GM19463 (cell line): Measurements from ENCODE around the gene FOXS1.
"Not testable (repeated sequence)": the region's sequence is repeated elsewhere in the genome, so short reads cannot be mapped to it uniquely, and the experiment has no call there.

Source experiments
- ATAC-seq: cut with Tn5 transposase; IDR thresholded peaks from one replicate; pipeline ENCODE4 v1.9.1; 2021; ENCODE audit warnings: mild to moderate bottlenecking, moderate library complexity; ENCODE audit not compliant: unreplicated experiment

FOXS1 gene

DNA sequence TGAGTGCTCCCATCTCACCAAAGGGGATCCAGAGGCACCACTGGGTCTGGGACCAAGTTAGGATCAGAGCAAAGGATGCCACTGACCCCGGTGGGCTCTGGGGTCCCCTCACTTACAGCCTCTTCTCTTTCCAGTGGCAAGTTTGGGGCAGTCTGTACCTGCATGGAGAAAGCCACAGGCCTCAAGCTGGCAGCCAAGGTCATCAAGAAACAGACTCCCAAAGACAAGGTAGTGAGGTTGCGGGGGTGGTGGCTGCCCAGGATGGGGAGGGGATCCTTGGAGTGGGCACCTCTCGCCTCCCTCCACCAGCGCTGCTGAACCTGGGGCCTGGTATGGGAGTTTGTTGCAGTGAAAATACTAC lies 21.3 kb downstream of the FOXS1 start:
- ATAC-seq: no peak

DNA sequence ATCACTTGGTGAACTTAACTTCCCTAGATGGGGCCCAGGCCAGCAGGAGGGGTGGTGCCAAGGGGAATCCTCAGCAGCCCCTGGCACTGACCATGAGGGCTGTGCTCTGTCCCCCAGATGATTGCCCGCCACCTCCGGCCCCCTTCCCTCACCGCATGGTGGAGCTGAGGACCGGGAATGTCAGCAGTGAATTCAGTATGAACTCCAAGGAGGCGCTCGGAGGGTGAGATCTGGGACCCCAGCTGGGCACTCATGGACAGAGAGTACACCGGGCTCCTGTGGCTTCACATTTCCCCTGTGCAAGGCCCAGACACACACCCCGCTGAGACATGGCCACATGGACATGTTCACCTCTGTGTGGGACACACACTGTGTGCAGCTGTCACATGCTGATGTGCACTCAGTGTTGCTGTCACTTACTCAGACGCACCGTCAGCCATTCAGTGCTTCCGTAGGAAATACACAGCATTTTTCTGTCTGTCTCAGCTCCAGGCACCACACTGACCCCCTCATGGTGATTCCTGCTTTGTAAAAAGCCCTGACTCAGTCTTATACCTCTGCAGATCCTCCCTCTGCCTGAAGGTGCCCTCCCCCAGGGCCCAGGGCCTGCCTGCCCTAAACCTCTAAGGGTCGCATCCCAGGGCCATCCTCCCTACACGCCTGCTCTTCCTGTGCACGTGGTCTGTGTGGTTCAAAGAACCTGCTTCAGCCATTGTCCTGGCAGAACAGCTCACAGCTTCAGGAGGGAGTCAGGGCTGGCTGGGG lies 21.9 kb downstream of the FOXS1 start:
- no peak for ATAC-seq

DNA sequence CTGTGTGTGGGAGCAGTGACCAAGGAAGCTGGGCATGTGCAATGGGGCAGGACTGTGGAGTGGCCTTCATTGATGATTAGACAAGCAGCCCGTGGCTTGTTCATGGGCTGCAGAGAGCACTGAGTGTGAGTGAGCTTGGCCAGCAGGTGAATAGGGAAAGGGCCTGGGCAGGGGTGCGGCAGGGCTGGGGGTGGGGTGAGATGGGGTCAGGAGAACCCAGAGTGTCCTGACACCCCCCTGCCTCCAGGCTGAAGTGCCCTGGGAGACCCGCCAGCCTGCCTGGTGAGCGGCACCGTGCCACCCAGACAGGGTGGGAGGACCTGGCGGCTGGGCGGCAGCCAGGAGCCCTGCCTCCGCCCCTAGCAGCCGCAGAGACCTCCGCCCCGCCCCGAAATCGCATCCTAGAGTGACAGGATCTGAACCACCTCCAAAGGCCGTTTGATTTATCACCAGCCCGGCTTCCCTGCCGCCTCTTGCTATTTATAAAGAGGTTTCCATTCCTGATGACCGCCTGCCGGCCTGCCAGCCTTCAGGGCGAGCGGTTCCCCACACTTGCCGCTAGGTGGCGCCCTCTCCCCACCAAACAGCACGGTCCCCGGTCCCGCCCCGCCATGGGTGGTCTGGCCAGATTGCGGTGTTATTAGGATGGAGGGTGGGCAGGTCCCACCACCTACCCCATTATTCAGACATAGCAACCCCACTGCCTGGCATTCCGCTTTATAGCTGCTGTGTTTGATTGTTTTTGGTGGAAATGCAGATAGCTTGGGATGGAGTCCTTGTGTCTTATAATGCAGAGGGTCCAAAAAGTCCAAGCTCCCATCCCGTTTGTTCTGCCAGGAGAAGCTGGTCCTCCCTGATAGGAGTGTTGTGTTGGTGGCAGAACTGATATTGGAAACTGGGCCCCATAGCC lies 22.7 kb downstream of the FOXS1 start:
- ATAC-seq: peak; percentile 65

DNA sequence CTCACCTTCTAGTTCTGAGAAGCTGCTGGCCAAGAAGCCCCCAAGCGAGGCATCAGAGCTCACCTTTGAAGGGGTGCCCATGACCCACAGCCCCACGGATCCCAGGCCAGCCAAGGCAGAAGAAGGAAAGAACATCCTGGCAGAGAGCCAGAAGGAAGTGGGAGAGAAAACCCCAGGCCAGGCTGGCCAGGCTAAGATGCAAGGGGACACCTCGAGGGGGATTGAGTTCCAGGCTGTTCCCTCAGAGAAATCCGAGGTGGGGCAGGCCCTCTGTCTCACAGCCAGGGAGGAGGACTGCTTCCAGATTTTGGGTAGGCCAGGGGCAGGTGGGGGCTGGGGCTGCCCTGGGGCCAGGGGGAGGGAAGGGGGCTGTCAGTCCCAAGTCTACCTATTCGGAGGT lies 24.0 kb downstream of the FOXS1 start:
- no peak for ATAC-seq

DNA sequence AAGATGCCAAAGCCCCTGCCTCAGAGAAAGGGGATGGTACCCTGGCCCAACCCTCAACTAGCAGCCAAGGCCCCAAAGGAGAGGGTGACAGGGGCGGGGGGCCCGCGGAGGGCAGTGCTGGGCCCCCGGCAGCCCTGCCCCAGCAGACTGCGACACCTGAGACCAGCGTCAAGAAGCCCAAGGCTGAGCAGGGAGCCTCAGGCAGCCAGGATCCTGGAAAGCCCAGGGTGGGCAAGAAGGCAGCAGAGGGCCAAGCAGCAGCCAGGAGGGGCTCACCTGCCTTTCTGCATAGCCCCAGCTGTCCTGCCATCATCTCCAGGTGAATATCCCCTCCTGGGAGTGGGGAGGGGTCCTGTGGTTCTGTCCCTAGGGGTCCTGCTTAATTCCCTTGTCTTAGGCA lies 25.2 kb downstream of the FOXS1 start:
- ATAC-seq: no peak

DNA sequence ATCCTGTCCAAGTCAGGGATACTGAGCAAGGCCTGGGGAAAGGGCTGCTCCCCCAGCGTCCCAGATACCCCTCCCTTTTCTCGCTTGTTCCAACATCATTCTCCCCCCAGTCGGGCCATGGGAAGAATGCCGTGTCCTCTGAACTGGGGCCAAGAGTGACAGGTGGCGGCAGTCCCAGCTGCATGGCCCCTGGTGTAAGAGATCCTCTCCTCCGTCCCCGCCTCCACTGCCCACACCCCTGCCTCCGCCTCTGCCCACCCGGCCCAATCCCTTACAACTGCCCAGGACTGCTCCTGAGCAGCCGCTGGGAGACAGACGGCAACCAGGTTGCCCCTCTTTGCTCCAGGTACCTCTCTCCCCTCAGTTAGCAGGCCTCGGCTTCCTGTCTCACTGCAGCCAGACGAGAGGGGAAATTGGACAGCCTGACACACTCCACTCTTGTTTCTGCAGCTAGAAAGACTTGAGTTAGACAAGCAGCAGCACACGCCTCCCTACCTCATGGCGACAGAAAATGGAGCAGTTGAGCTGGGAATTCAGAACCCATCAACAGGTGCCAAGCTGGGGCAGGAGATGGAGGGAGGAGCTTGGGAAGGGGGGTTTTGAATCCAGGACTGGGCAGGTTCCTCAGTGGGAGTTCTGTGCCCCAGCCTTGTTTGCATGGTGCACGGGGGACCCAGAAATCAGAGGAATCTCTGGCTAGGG lies 26.2 kb downstream of the FOXS1 start, which contains the start of gene MYLK2:
Gene MYLK2 (plus strand): TSS at position 274 of the 702 bp plus-strand sequence. CDS start 225 bp downstream, at position 499.
- ATAC-seq: no peak

DNA sequence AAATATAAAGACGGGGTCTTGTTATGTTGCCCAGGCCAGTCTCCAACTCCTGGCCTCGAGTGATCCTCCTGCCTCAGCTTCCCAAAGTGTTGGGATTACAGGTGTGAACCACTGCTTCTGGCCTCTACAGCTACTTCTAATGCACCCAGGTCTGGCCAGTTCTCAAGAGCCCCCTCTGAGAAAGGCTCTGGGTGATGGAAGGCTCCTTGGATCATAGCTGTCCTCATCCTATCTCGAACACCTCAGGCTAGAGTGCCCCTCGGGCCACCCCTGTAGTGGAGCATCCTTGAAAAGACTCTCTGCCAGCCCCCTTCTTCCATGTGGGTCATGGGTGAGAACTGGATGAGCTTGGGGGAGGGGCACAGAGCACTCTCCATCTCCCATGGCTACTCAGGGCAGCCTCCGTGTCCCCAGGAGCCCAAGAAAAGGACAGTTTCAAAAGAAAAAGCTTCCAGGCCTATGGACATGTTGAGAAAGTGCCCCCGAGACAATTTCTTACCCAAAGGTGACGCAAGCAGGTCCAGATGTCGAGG lies 27.0 kb downstream of the FOXS1 start:
- ATAC-seq: no peak

DNA sequence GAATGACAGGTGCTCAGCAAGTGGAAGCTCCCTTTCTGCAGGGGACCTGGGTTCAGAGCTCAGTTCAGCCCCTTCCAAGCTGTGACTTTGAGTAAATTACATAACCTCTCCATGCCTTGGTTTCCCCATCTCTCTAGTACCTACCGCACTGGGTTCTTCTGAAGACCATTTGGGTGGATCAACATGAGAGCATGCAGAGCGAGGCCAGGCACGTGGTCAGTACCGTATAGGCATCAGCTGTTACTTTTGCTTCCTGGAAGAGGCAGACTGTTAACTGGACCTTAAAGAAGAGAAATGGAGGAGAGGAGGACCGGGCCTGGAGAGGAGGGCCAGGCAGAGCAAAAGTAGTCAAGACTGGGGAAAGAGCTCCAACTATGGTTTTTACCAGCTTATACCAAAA lies 27.9 kb downstream of the FOXS1 start:
- no peak for ATAC-seq

DNA sequence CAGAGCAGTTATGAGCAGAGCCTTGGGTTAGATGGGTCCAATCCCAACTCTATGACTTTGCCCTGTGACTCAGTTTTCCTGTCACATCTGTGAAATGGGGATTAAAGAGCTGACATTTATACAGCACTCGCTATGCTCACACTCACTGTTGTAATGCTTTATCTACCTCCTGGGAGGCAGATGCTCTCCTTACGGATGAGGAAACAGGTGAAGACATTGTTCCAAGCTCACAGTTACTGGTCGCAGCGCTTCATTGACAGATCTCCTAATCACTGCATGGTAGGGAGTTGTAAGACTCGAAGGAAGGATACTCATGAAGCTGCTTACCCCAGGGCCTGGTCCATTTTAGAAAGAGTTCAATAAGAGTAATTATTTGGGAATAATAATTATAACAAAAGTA lies 29.2 kb downstream of the FOXS1 start:
- ATAC-seq: no peak

DNA sequence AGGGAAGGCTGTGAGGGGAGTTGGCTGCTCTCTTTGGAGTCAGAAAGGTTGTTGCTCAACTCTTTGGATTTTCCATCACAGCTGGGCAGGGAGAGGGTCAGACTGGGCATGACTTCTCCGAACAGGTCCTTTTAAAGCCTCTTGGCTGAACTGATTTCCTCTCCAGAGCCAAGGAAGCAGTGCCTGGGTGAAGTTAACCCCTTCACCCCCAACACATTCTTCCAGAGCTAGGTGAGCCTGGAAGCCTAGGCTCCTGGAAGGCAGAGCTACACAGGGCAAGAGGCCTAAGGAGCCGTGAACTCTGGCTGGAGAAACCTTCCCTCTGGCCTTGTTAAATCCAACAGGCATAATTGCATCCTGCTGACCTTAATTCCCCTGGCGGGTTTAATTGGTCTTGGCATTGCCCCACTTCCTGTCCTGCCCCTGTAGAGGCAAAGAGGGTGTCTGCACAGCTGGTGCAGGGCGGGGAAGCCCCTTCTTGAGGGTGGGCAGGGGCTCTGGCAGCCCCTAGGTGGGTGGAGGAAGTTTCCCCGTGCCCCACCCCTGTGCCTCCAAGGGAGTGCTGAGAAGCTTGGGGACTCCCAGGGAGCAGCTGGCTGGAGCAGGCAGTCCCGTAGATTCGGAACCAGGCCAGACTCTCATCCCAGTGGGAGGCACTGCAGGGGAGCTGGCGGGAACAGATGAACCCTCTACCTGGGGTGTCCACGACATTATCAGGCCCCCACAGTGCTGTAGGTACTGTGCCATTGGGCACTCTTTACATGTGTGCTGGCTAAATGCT lies 29.8 kb downstream of the FOXS1 start:
- ATAC-seq: no peak

DNA sequence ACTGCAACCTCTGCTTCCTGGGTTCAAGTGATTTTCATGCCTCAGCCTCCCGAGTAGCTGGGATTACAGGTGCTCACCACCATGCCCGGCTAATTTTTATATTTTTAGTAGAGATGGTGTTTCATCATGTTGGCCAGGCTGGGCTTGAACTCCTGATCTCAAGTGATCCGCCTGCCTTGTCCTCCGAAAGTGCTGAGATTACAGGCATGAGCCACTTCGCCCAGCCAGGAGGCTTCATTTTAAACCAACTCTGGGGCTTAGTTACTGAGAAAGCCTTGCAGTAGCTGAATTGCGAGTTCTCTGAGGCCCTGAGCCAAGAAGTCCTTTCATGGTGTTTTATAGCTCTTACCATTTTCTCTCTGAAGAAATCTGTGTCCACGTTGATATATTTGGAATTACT lies 31.3 kb downstream of the FOXS1 start:
- not testable (repeated sequence) for ATAC-seq

DNA sequence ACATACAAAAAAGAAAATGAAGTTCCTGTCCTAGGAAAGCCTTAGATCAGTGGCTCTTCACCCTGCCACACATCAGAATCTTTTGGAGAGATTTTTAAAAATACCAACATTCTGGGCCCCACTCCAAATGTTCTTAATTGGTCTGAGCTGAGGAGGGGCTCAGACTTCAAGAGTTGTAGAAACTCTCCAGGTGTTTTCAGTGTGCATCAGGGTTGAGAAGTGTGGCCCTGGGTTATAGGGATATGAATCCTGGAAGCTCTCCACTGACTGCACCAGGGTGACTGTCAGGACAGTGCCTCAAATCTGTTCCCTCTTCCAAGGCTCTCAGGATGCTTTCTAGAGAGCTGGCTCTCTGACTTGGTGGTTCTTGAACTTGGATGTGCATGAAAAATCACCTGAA lies 31.8 kb downstream of the FOXS1 start:
- ATAC-seq: no peak

DNA sequence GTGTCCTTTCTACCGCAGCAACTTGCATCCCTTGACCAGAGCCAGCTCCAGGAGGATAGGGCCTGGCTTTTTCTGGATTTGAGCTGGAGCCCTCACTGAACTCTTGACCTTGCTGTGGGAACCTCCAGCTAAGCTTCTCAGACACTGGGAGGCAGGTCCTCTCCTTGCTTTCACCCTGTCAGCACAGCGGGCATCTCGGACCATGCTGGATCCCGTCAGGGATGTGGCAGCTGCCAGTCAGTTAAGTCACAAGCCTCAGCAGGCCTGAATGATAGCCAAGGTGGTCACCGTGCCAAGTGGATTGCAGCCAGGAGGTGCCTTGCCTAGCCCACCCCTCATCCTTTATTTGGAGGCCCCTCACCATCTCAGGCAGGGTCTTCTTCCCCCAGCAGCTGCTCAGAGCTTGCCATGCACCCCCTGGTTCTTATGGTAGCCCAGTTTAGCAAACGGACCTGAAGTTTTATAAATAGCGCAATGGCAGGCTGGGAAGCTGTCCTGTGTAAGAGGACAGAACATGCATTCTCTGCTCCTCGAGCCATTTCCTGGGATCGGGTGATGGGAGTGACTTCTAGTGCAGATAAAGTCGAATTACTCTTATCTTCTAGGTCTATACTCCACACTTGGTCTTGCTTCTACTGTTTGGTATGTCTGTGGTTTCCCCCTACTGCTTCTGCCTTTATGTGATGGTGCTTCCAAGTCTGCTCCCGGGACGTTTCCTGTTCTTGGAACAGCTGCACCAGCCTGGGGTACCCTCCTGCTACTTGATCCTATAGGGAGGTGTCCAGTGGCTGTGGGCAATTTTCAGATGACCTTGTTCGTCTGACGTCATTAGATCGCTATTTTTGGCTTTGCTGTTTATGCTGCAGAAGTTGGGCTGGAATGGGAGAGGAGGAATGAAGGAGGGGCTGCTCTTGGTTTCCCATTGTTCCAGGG lies 33.3 kb downstream of the FOXS1 start:
- no peak for ATAC-seq

DNA sequence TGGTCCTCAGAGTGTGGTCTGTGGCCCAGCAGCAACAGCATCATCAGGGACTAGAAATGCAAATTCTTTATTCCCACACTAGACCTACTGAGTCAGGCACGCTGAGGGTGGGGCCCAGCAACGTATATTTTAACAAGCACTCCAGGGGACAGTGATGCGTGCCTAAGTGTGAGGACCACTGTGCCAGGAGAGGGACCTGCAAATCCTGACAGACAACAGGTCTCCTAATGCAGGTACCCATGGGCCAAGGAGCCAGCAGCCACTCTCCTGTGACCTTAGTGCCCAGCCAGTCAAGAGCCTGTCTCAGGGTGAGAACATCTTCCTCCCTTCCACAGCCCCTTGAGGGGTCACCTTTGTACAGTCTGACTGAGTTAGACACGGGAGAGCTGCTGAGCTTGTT lies 34.2 kb downstream of the FOXS1 start:
- no peak for ATAC-seq

DNA sequence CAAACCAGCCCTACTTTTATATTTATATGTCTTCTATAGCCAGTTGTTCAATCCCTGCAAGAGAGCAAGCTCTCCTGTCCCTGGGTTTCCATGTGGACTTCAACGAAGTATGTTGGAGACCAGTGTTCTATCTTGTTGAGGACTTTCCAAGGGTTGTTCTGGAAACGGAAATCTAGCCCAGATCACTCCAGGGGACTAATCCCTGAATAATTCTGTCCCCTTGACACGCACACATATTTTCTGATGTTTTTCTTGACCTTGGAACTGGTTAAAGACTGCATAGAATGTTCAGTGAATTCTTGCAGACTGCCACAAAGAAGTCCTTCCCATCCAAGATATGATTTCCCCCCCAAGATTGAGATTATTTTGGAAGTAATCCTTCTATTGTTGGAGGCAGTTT lies 35.7 kb downstream of the FOXS1 start:
- ATAC-seq: no peak

DNA sequence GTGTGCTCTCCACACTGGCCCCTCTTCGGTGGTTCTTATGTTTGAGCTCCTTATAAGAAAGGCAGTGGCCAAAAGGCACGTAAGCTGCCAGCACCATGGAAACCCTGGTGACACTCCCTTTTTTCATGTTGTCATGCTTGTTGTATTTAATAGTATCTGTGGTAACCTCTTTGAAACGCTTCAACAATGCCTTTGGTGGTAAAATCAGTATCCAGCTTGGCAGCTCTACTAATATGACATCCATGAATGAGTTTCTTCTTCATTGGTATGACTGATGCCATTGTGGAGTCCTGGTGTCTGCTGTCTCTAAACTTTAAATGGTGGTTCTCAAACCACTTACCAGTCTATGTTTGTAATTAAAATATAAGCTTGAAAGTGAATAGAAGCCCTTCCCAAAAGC lies 36.9 kb downstream of the FOXS1 start:
- no peak for ATAC-seq

DNA sequence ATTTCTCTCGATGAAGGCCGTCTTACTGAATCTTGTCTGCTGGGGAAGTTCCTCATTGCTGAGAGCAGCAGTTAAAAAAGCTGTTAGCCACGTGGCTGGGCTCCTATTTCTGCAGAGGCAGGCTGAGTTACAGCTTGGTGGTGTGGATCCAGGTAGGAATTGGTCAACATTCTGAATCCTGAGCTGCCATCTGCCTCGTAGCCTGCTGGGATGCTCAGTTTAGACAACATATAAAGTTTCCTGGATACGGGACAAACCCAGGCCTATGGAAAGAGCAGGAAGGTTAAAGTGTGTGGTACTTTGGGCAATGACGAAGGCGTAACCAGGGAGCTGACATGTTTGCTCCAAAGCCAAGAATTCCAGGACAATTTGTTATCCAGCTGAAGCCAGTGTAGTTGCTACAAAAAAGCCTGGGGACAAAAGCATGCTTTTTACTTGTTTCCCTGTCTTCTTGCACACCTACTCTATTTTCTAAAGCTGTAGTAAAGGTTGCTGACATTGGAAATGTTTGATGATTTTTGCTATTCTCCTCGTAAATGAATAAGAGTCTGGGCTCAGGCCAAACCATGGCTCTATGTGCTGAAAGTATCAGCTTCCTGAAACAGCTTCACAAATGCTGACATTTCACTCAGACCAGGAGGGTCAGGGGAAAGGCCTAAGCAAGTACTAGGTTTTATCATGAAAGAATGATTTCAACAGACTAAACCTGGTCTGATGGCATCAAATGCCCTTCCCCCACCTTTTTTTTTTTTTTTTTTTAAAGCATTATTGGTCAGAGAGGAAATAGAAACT lies 38.6 kb downstream of the FOXS1 start:
- ATAC-seq: no peak

DNA sequence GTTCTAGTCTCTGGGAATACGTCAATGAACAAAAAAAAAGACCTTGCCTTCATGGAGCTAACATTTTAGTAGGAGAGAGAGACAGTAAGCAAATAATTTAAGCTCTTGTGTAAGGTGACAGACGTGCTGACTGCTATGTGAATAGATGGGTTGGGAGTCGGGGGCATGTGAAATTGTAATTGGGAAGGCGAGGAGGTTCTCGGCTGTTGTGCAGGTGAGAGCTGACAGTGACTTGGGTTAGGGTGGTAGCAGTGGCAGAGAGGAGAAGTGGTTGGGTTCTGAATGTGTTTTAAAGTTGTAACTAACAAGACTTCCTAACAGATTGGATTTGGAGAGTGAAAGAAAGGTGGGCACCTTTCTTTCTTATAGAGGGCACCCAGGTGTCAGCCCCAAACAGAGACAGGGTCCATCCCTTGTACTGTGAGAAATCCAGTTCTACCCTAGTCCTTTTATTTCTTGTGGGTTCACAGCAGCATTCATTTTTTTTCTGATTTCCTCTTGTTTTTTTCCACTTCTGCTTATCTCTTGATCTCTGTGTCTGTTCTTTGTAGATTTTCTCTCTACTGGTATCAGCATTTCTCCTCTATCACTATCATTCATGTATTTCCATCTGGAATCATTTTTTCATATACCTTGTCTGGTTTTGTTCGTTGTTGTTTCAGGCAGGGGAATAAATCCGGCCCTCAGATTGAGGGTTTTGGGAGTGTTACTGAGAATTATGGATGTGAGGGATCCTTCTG lies 41.7 kb downstream of the FOXS1 start:
- ATAC-seq: no peak
